H1 (cell line): Measurements from ENCODE around the gene DCTN2. TPM values are rescaled to one million over a fixed set of nuclear protein-coding genes. Genes with fewer than 3 reads are reported as not detected.

Source experiments
- CTCF ChIA-PET: fragments of 300-600 bp; sonication (Branson Sonifier 250); formaldehyde crosslinking; loops from one replicate; lab custom pipeline; 2021; ENCODE audit not compliant: partially characterized antibody; lab: Charles Lee
- POLR2A ChIA-PET: fragments of 300-600 bp; sonication (Branson Sonifier 250); formaldehyde crosslinking; loops from one replicate; lab custom pipeline; 2021; ENCODE audit warnings: inconsistent platforms; ENCODE audit not compliant: partially characterized antibody; lab: Charles Lee
- DNase-seq, 2 experiments: peaks; one replicate each; pipeline versions ENCODE4 v3.0.0 to v3.0.0-alpha.2; 2010 to 2022; ENCODE audit warnings: low spot score in 2 of 2, low read depth in 1 of 2, mixed read lengths in 1 of 2
- FAIRE-seq: peaks from 2 replicates; lab custom pipeline; 2011; peaks lifted over from hg19 to GRCh38; lab: Jason Lieb, UNC
- H2AFZ ChIP-seq: 2 replicates; pipeline ENCODE4 v1.8.1; 2012; ENCODE audit warnings: low read length, inconsistent platforms
- H2AK5ac ChIP-seq: 2 replicates; pipeline ENCODE4 v1.6.1; 2013; ENCODE audit warnings: low read depth, low read length
- H2BK120ac ChIP-seq: replicated peaks from 2 replicates; pipeline ENCODE3; 2013; ENCODE audit warnings: low read depth, low read length, inconsistent platforms
- H2BK12ac ChIP-seq: 2 replicates; pipeline ENCODE4 v1.6.1; 2013; ENCODE audit warnings: low read depth, low read length
- H2BK15ac ChIP-seq: 2 replicates; pipeline ENCODE4 v1.6.1; 2013; ENCODE audit warnings: low read length
- H2BK20ac ChIP-seq: 2 replicates; pipeline ENCODE4 v1.6.1; 2013; ENCODE audit warnings: low read length
- H2BK5ac ChIP-seq: 2 replicates; pipeline ENCODE4 v1.6.1; 2013; ENCODE audit warnings: low read depth, low read length
- H3K14ac ChIP-seq: 2 replicates; pipeline ENCODE4 v1.6.1; 2013; ENCODE audit warnings: inconsistent platforms; ENCODE audit not compliant: insufficient read length
- H3K18ac ChIP-seq: 2 replicates; pipeline ENCODE4 v1.6.1; 2013; ENCODE audit warnings: low read length; ENCODE audit errors: extremely low read depth
- H3K23ac ChIP-seq: 2 replicates; pipeline ENCODE4 v1.6.1; 2013; ENCODE audit warnings: inconsistent platforms; ENCODE audit not compliant: insufficient read length
- H3K23me2 ChIP-seq: 2 replicates; pipeline ENCODE4 v1.6.1; 2013; ENCODE audit warnings: low read depth, low read length
- H3K27ac ChIP-seq: 2 replicates; pipeline ENCODE4 v1.6.1; 2011; ENCODE audit warnings: low read depth, low read length, inconsistent platforms
- H3K27me3 ChIP-seq, 4 experiments: replicated peaks in 1 of 4; 1 replicate in 1 of 4; 2 replicates in 3 of 4; pipeline versions ENCODE4 v1.6.1 to v1.8.1; 2011 to 2013; ENCODE audit warnings: low read length in 3 of 4, mild to moderate bottlenecking in 3 of 4, inconsistent platforms in 2 of 4, mixed read lengths in 2 of 4, moderate library complexity in 1 of 4; ENCODE audit not compliant: control insufficient read depth in 3 of 4, insufficient read depth in 3 of 4; ENCODE audit errors: extremely low read depth in 1 of 4
- H3K36me3 ChIP-seq, 4 experiments: 2 replicates each; pipeline versions ENCODE4 v1.6.1 to v1.8.1; 2011 to 2013; ENCODE audit warnings: mild to moderate bottlenecking in 4 of 4, low read length in 3 of 4, moderate library complexity in 2 of 4, control low read depth in 1 of 4, inconsistent platforms in 1 of 4; ENCODE audit not compliant: insufficient read depth in 4 of 4, control insufficient read depth in 2 of 4
- H3K4ac ChIP-seq: replicated peaks from 2 replicates; pipeline ENCODE3; 2013; ENCODE audit warnings: low read length, low read depth, mixed read lengths, inconsistent platforms; ENCODE audit not compliant: insufficient read length
- H3K4me1 ChIP-seq, 4 experiments: replicated peaks in 1 of 4; 1 replicate in 1 of 4; 2 replicates in 3 of 4; pipeline versions ENCODE4 v1.6.1 to v1.8.1; 2011 to 2013; ENCODE audit warnings: low read length in 3 of 4, inconsistent platforms in 2 of 4, mixed read lengths in 1 of 4; ENCODE audit not compliant: insufficient read depth in 4 of 4, control insufficient read depth in 3 of 4
- H3K4me2 ChIP-seq, 2 experiments: 2 replicates each; pipeline versions ENCODE4 v1.6.1 to v1.8.1; 2011 to 2013; ENCODE audit warnings: low read depth in 2 of 2, low read length in 2 of 2, control low read depth in 1 of 2, inconsistent platforms in 1 of 2, mild to moderate bottlenecking in 1 of 2; ENCODE audit not compliant: insufficient read depth in 1 of 2
- H3K4me3 ChIP-seq, 4 experiments: fragments of 200-600, 300-600 bp in 1 of 4; sonication (generic), shearing (Covaris generic), sonication (Bioruptor Twin) in 1 of 4; 2 replicates each; pipeline versions ENCODE4 v1.5.1 to v1.8.1; 2011 to 2016; ENCODE audit warnings: low read length in 4 of 4, low read depth in 3 of 4, control low read depth in 2 of 4, inconsistent platforms in 2 of 4, mild to moderate bottlenecking in 2 of 4, mixed read lengths in 1 of 4, moderate library complexity in 1 of 4; ENCODE audit not compliant: insufficient read depth in 2 of 4; ENCODE audit errors: extremely low read depth in 1 of 4
- H3K56ac ChIP-seq: replicated peaks from 2 replicates; pipeline ENCODE3; 2013; ENCODE audit warnings: low read depth, mild to moderate bottlenecking, mixed read lengths, low read length, inconsistent platforms; ENCODE audit not compliant: insufficient read length
- H3K79me1 ChIP-seq: 2 replicates; pipeline ENCODE4 v1.6.1; 2013; ENCODE audit warnings: low read depth, low read length, control low read depth
- H3K79me2 ChIP-seq, 2 experiments: 2 replicates each; pipeline versions ENCODE4 v1.6.1 to v1.8.1; 2012 to 2013; ENCODE audit warnings: low read length in 2 of 2, mild to moderate bottlenecking in 2 of 2, inconsistent platforms in 1 of 2; ENCODE audit not compliant: insufficient read depth in 2 of 2, control insufficient read depth in 1 of 2
- H3K9ac ChIP-seq, 4 experiments: replicated peaks in 1 of 4; 1 replicate in 1 of 4; 2 replicates in 3 of 4; pipeline versions ENCODE4 v1.6.1 to v1.8.1; 2011 to 2013; ENCODE audit warnings: low read depth in 3 of 4, low read length in 3 of 4, control low read depth in 2 of 4, mild to moderate bottlenecking in 2 of 4, moderate library complexity in 2 of 4, inconsistent platforms in 1 of 4; ENCODE audit errors: extremely low read depth in 1 of 4
- H3K9me3 ChIP-seq, 2 experiments: 2 replicates each; pipeline versions ENCODE4 v1.6.1 to v1.8.1; 2012 to 2013; ENCODE audit warnings: mild to moderate bottlenecking in 2 of 2, moderate library complexity in 2 of 2, control low read depth in 1 of 2, inconsistent platforms in 1 of 2, low read depth in 1 of 2, low read length in 1 of 2, mixed read lengths in 1 of 2; ENCODE audit not compliant: insufficient read depth in 2 of 2
- H4K20me1 ChIP-seq, 2 experiments: replicated peaks in 1 of 2; 2 replicates each; pipeline versions ENCODE3 to v1.8.1; 2011 to 2013; ENCODE audit warnings: inconsistent platforms in 2 of 2, low read length in 2 of 2, mild to moderate bottlenecking in 1 of 2; ENCODE audit not compliant: insufficient read depth in 2 of 2, control insufficient read depth in 1 of 2
- H4K5ac ChIP-seq: 2 replicates; pipeline ENCODE4 v1.6.1; 2013; ENCODE audit warnings: low read length, low read depth, mixed read lengths, inconsistent platforms; ENCODE audit not compliant: insufficient read length
- H4K8ac ChIP-seq: 2 replicates; pipeline ENCODE4 v1.8.0; 2013; ENCODE audit warnings: mild to moderate bottlenecking, moderate library complexity, low read length, inconsistent platforms; ENCODE audit not compliant: insufficient read depth; ENCODE audit errors: extremely low read depth
- H4K91ac ChIP-seq: replicated peaks from 2 replicates; pipeline ENCODE3; 2013; ENCODE audit warnings: low read length, mixed read lengths, inconsistent platforms; ENCODE audit not compliant: insufficient read length
- ASH2L ChIP-seq: fragments of 200-600, 300-600 bp; sonication (generic); IDR thresholded peaks from one replicate; pipeline ENCODE4 v1.7.1; 2017; ENCODE audit warnings: low read length
- BACH1 ChIP-seq: IDR thresholded peaks from 2 replicates; pipeline ENCODE4 v1.6.1; 2012; ENCODE audit warnings: low read length, improper control_type of control experiment
- JUN ChIP-seq: IDR thresholded peaks from 2 replicates; pipeline ENCODE4 v1.6.1; 2011; ENCODE audit warnings: low read depth, mild to moderate bottlenecking, improper control_type of control experiment, low read length
- POLR2AphosphoS5 ChIP-seq: IDR thresholded peaks from 2 replicates; pipeline ENCODE4 v1.6.1; 2011; ENCODE audit warnings: low read depth, low read length
- SAP30 ChIP-seq: fragments of 300-600 bp; sonication (generic); IDR thresholded peaks from 2 replicates; pipeline ENCODE4 v1.7.1; 2012; ENCODE audit warnings: low read length, moderate library complexity, mild to moderate bottlenecking, inconsistent platforms; ENCODE audit not compliant: insufficient read depth, insufficient replicate concordance
- SIN3A ChIP-seq, 2 experiments: IDR thresholded peaks in 1 of 2; conservative IDR thresholded peaks in 1 of 2; 2 replicates each; pipeline ENCODE4 v1.6.1; 2011 to 2012; ENCODE audit warnings: low read length in 2 of 2, improper control_type of control experiment in 1 of 2, low read depth in 1 of 2, mild to moderate bottlenecking in 1 of 2
- SP1 ChIP-seq: IDR thresholded peaks from 2 replicates; pipeline ENCODE4 v1.6.1; 2011; ENCODE audit warnings: low read depth, low read length
- ZNF274 ChIP-seq: IDR thresholded peaks from 2 replicates; pipeline ENCODE4 v1.7.0; 2012; ENCODE audit warnings: low read length, borderline replicate concordance; ENCODE audit errors: extremely low read depth
- polyA plus RNA-seq, 7 experiments: library from polyadenylated mRNA; depleted of rRNA in 3 of 7; stranded (reverse) in 5 of 7; unstranded in 2 of 7; fragments of >200 nt in 5 of 7; fragments of 200-250 nt in 2 of 7; gene quantifications; 1 replicate in 5 of 7; 2 replicates in 1 of 7; 4 replicates in 1 of 7; pipeline versions ENCODE4 v1.2.1 to v1.2.3, GENCODE V29; 2011 to 2013; ENCODE audit warnings: missing spikeins in 2 of 7, mixed read lengths in 2 of 7
- total RNA-seq: library from RNA; stranded (reverse); fragmentation: NEBNext Ultra II Directional; extraction: Animal tissue kit (Norgen Biotek cat#: 25700); gene quantifications from 2 replicates; pipeline ENCODE4 v1.2.1, GENCODE V29; 2021

The DCTN2 gene
- total and polyA plus RNA-seq, 2 of the 8 experiments (the other 6 are each of a cell fraction or from before 2014, with no cell fraction given), result 90.3 to 91.9 TPM

DNA sequence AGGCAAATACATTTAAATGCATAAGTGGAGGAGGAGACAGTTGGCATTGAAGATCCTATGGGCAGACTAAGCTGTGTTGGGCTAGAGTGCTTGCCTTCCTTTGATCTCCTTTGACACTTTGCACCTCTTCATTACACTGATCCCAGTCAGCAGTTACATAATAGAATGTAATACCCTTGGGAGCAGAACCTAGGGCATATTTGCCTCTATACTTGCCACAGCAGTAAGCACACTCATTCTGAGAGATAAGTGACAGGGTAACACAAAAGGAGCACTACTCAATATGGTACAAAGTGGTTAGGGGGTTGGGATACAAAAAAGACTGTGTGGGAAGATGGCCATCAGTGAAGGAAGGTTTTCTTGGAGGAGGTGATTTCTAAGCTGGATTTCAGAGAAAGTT, 50.2 kb downstream of the DCTN2 start:
- H2AFZ ChIP-seq, result no peak overlapping the region
- H3K79me2 ChIP-seq, result peaks cover 0 to 6% of the 10 kb centered on the region in 2 experiments; a peak in 1 of 4 replicates
- no peak overlapping the region for H3K18ac ChIP-seq
- no peak overlapping the region for H4K91ac ChIP-seq
- DNase-seq (no peak), FAIRE-seq (no peak)
- no peaks in the 10 kb centered on the region; a peak in 1 of 4 replicates for H3K9me3 ChIP-seq
- no peak overlapping the region for H2BK20ac ChIP-seq
- no peak overlapping the region for H2BK15ac ChIP-seq
- H3K4me1 ChIP-seq, result no peaks in the 10 kb centered on the region
- H3K4me2 ChIP-seq, result no peak overlapping the region
- H2AK5ac ChIP-seq, result no peak overlapping the region
- peaks cover 5% of the 10 kb centered on the region; the same call in 1 of the 2 replicates for H3K79me1 ChIP-seq
- H3K23me2 ChIP-seq, result peaks cover 2% of the 10 kb centered on the region; the same call in 1 of the 2 replicates
- H3K27ac ChIP-seq, result no peak overlapping the region
- no peak overlapping the region for H2BK12ac ChIP-seq
- H3K9ac ChIP-seq, result no peak overlapping the region
- H3K14ac ChIP-seq, result no peak overlapping the region
- H3K23ac ChIP-seq, result no peak overlapping the region
- CTCF ChIA-PET, result interaction anchor here (0.6 to 2.5 kb wide), 5 partner anchors 8 to 85 kb away, joined by 3 to 9 read pairs (median 4); partner anchors contain the start of gene MARS1
- H2BK120ac ChIP-seq, result no peak overlapping the region
- H3K4ac ChIP-seq, result no peak overlapping the region
- no peaks in the 10 kb centered on the region for H3K27me3 ChIP-seq
- no peak overlapping the region for H4K5ac ChIP-seq
- no peak overlapping the region for H3K4me3 ChIP-seq
- TF ChIP-seq ASH2L (no peak), ZNF274 (no peak), SP1 (no peak), JUN (no peak), SIN3A (conservative IDR thresholded peaks at IDR 0.05 in 1 of 2, IDR thresholded peaks at IDR 0.05 in 1 of 2; ENCODE audit: low read depth in 1 of 2, low read length in 2 of 2) (no peak), SAP30 (no peak), POLR2AphosphoS5 (no peak), BACH1 (no peak)
- TF ChIP-seq, all 59 proteins: peak for 0
- POLR2A ChIA-PET, result interaction anchor here (0.6 to 1.5 kb wide), 8 partner anchors 34 to 326 kb away, joined by 3 to 4 read pairs (median 3); no protein-coding TSS in a partner anchor
- no peak overlapping the region for H4K8ac ChIP-seq
- peaks cover 29 to 82% (median 58%) of the 10 kb centered on the region in 4 experiments for H3K36me3 ChIP-seq
- no peak overlapping the region for H3K56ac ChIP-seq
- no peak overlapping the region for H2BK5ac ChIP-seq
- H4K20me1 ChIP-seq, result peaks cover 0 to 2% of the 10 kb centered on the region in 2 experiments
